Measurements from ENCODE around the gene UBP1.
"Not testable (repeated sequence)": the region's sequence is repeated elsewhere in the genome, so short reads cannot be mapped to it uniquely, and the experiment has no call there.

The UBP1 gene

DNA sequence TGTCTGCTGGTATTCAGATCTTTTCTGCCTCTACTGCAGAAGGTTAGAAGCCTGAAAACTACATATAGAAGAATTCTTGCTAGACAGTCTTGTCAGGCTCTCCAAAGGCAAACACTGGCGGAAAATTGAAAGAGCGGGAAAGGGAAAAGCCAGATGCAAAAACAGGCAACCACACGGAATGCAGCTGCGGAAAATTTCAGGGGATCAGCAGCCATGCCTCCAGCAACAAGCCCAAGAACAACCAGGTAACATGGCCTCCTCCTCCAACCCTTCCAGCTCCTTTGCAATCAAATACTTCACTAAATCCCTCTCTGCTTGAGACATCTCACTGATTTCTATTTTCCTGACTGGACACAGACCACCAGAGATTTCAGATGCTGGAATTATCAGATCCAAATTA, 9.6 kb downstream of the UBP1 start:
- no peak for DNase-seq

DNA sequence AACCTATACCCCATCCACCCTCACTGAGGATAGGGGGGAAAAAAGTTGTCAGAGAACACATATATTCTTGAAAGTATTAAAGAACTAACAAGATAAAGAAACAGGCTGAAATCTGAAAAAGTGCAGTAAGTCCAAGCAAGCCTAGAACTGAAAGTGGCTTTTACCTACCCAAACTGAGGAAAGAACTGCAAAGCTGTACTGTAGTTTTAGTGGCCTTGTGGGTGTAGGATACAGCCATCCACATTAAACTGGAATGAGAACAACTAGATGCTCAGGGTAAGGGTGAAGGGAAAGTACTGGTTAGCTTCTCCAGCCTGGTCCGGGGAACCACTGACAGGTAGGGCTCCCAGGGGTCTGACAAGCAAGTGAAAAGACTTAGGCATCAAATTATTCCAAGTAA, 10.1 kb downstream of the UBP1 start:
- DNase-seq: no peak

DNA sequence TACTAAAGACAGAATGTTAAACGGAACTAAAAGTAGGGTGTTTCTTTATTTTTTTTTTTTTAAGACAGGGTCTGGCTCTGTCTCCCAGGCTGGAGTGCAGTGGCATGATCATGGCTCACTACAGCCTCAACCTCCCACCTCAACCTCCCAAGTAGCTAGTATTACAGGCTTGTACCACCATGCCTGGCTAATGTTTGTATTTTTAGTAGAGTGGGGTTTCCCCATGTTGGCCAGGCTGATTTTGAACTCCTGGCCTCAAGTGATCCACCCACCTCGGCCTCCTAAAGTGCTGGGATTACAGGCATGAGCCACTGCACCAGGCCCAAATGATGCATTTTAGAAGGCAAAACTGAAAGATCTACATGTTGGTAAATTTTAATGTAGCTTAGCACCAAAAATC, 10.9 kb downstream of the UBP1 start:
- not testable (repeated sequence) for DNase-seq

DNA sequence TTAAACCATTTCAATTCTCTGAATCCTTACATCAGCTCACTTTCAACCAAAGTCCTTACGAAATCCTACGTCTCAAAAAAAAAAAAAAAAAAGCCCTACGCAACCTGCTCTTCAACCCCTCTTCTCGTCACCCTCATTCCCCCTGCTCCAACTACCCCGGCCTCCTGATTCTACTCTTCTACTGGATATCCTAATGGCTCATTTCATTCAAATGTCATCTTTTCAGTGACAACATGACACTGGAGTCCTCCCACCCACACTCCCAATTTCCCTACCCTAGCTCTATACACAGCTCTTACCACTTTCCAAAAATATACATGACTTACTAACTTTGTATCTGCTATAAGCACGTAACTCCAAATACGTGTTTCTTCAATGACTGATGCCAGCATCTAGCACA, 11.5 kb downstream of the UBP1 start:
- no peak for DNase-seq

DNA sequence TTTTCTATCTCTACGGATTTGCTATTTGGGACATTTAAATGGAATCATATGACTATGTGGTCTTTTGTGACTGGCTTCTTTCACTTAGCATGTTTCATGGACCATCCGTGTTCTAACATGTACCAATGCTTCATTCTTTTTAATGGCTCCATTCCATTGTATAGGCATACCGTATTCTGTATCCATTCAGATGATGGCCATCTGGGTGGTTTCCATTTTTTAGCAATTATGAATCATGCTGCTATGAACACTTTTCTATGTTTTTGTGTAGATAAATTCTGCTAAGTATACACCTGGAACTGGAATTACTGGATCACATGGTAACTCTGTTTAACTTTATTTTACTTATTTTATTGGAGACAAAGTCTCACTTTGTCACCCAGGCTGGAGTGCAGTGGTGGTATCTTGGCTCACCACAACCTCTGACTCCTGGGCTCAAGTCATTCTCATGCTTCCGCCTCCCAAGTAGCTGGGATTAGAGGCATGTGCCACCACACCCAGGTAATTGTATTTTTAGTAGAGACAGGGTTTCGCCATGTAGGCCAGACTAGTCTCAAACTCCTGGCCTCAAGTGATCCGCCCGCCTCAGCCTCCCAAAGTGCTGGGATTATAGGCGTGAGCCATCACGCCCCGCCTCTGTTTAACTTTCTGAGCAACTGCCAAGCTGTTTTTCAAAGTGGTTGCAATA, 13.4 kb downstream of the UBP1 start:
- DNase-seq: no peak

DNA sequence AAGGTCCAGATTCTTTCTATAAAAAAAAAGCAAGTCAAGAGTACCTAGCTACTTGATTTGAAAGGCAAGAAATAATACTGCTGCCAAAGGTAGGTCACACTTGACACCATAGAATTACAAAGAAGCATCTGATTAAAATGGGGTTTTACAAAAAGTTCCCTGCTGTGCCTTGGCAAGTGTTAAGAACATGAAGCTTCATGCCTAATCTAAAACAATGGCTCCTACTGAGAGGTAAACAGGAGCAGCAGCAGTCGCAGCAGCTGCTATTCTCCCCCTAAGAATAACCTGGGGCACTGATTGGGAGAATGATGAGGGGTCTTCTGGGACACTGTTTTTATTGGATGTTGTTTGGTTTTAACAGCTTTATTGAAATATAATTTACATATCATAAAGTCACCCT, 14.1 kb downstream of the UBP1 start:
- no peak for DNase-seq

DNA sequence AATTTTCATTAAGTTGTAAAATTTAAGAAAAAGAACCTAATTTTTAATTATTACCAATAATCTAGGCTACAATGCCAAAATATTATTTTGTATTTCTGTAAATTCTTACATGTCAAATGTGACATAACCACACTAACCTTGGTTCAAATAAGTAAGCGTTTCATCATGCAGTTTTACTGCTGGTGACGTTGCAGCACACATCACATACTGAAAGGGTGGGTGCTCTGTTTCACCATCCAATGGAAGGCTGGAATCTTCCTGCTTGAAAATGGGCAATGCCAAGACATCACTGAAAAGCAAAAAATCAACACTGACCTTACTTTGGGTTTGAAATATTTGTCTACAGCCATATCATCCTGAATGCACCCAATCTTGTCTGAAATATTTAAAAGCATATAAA, 14.8 kb downstream of the UBP1 start:
- no peak for DNase-seq

DNA sequence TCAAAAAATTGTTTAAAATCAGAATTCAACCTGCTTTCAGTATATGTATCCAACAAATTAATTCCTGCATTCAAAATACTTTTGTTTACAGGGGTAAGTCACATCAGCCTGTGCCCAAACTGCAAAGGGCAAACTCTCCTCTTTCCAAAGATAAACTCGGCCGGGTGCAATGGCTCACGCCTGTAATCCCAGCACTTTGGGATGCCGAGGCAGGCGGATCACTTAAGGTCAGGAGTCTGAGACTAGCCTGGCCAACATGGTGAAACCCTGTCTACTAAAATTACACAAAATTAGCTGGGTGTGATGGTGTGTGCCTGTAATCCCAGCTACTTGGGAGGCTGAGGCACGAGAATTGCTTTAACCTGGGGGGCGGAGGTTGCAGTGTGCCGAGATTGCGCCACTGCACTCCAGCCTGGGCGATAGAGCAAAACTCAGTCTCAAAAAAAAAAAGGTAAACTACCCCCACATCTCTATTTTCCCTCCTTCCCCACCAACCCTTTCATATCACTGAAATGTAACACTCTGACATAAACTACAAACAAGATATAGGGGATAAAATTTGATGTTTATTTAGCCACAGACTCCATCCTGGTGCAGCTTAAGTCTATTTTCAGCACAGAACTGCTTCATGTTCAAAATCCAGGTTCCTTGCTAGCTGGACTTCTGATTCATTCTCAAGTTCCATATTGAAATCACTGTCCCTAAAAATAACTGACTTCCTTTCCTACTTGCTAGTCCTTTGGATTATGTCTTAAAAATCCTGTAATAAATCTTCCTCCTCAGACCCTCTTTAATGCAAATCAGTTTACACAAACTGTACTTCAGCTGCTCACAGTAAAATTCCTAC, 15.4 kb downstream of the UBP1 start:
- DNase-seq: no peak

DNA sequence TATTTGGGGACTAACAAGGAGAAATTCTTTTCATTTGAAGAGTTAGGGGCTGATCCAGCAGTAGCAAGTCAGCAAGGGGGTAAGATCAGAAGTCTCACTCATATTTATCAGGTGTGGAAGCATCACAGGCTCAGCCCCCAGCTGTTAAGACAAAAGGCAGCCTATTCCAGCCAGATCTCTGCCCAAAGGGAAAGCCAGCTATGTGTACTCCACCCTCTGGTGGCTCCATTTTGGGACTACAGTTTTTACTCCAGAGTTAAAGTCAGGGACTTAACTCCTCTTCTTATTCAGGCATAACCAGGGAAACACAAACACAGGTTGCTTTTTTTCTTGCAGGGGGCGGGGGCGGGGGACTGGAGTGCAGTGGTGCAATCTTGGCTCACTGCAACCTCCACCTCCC, 19.2 kb downstream of the UBP1 start:
- DNase-seq: no peak

DNA sequence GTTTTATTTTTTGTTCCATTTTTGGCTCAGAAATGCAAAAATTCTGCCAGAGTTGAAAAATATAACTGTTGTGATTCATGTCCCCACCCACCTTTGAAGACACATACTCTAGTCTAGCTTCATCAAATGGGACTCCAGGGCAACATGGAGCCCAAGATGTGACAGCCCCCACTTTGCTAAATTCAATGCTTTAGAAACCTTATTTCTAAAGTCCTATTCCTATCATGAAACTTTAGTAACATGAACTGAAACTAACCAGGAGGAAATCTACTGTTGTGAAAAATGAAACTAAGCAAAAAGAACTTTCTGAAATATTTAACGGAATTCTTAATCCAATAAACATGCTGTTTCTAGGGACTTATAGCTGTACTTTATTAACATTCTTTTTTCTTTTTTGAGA, 20.3 kb downstream of the UBP1 start:
- DNase-seq: no peak

DNA sequence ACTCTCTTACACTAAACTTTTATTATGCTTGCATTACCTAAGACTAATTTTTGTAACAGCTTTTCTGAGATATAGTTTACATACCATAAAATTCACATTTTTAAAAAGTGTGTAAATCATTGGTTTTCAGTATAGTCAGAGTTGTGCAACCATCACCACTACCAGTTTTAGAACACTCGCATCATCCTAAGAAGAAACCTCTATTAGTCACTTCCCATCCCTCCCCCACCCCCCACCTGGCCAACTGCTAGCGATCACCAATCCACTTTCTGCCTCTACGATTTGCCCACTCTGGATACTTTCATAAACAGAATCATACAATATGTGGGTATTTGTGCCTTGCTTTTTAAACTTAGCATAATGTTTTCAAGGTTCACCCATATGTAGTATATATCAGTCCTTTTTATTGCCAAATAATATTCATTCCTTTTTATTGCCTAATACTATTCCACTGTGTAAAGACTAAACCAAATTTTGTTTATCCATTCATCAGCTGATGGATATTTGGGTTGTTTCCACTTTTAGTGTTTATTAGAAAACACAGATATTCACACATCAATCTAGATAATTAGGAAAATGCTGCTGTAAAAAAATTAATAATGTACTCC, 23.0 kb downstream of the UBP1 start:
- peak in 1 of 2 donors; percentile 30 for DNase-seq

DNA sequence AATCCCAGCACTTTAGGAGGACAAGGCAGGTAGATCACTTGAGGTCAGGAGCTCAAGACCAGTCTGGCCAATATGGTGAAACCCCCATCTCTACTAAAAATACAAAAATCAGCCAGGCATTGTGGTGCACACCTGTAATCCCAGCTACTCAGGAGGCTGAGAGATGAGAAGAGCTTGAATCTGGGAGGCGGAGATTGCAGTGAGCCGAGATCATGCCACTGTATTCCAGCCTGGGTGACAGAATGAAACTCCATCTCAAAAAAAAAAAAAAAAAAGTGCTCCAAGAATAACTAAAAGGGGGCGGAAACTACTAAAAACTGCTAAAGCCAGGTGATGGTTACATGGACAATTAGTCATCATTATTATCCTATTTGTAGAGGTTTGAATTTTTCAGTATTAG, 29.4 kb downstream of the UBP1 start:
- not testable (repeated sequence) for DNase-seq

DNA sequence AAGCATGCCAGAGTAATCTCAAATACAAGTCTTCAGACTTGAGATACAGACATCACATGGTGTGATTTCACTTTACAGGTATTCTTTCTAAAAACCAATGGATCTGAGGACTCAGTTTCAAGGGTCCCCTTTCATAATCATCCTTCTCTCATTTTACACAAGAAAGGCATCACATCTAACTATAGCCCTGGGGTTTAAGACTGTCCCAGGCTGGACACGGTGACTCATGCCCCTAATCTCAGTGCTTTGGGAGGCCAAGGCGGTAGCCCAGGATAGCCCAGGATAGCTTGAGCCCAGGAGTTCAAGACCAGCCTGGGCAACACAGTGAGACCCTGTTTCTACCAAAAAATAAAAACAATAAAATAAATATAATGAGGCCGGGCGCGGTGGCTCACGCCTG, 36.4 kb downstream of the UBP1 start:
- DNase-seq: no peak

DNA sequence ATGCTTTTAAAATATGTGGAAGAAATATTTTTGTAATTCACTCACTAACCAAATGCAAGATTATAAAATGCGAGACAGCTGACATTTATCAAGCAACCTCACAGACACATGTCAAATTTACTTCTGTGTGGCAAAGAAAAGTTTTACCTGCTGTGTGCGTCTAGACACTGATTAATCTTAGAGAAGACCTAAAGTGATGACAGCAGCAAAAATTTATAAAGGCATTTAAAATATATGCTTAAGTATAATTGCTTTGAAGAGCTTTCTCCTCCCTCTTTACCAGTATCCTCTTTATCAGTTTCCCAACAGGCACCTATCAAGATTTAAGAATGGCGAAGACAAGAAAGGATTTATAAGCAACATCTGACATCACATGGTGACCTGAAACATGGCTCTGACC, 37.3 kb downstream of the UBP1 start:
- no peak for DNase-seq

DNA sequence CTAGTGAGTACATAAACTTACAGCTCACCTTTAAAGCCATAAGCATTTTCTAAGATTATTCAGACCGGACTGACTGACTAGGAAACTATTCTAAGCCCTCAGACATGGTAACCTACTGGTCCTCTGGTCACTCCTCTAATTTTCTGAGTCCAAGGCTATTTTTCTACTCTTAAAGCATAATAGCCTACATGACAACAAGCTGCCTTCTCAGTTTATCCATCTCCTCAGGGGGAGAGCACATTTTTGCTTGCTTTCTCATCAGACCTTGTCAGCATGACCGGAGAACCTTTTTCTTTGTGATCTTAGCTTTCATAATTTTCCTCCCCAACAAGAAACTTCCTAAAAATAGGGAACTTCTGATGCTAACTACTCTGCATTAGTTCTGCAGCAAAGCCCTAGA, 38.4 kb downstream of the UBP1 start:
- DNase-seq: no peak

DNA sequence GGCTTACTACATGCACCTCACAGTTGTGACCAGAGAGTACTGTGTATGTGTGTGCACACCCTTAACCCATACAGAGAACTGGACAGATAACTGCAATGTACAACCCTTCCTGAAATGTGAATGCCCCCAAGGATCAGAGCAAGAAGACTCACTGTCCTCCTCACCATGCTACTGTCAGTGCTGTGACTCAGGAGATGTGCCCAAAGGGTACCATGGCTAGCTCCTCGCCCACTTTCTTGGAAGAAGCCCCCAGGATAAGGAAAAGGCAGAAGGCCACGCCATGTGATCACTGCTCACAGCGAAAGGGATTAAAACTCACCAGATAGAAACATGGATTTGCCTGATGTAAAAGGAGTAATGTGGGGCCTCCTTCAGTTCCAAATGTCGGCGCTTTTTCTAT, 41.8 kb downstream of the UBP1 start:
- no peak for DNase-seq

DNA sequence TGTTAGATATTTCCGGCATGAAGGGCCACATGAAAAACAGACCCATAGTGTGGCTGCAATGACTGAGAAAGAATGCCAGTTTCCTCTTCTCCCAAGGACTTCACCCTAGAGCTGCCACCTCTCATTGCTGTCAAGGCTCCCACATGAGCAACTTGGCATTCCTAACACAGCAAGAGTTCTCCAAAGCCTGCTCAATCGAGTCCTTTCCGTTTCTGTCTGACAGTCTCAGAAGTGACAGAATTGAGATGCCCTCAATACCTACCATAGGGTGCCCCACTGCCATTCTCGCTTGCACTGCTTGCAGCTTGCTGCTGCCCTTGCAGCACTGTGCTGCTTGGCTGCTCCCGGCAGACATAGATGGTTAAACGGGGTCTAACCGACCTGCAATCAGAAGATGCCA, 44.3 kb downstream of the UBP1 start:
- no peak for DNase-seq

DNA sequence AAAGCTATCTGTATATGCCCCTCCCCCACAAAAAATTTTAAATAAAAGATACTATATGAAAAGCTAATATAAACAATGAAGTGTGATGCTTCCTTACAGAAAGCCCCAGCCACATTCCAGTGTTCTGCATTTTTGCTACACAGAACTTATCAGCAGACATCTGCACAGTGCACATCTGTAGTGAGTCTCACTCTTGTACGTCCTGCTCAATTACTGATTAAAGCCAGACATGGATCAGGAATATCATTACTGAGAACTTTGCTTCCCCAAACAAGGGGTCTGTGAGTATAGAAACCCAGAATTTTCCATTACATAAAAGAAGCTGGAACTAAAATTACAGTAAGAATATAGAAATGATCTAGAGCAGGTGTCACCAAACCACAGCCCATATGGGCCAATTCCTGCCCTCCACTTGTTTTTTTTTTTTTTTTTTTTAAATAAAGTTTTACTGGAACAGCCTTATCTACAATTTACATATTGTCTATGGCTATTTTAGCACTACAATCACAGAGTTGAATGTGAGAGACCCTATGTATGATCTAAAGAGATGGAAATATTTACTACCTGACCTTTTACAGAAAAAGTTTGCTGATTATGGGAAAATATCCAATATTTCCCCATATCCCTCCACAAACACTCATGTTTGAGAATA, 45.7 kb downstream of the UBP1 start:
- no peak for DNase-seq

DNA sequence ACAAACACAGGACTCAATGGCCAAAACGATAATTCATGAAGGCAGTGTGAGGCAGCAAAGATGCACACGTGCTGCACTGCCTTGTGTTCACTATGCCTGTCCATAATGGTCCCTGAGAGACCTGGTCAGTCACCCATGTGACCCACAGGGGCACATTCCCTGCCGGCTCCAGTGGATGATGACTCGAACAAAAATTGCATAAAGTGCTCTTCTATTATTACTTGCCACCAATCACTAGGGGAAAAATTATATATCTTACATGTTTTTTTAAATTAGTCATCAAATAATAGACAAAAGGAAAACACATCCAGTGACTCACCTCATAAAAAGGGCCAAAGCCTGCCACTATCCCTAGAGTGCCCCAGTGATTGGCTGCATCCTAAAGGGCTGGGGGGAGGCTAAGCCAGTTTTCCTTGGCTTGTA, 47.5 kb downstream of the UBP1 start:
- no peak for DNase-seq

DNA sequence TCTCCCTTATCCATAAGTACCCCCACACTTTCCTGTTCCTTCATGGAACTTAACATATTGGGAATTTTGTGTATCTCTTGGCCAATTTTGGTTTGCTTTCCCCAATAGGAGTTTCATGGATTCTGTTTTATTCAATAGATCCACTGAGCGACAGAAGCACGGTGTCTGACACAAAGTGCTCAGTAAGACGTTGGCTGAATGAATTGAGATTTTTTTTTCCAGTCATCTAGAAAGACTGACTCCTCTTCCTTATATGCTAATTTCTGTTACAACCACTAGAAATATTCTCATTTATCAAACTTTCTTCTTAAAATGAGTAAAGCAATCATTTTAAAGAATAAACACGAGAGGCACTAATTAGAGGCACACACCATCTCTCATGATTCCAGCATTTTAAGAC, 48.1 kb downstream of the UBP1 start:
- DNase-seq: no peak

DNA sequence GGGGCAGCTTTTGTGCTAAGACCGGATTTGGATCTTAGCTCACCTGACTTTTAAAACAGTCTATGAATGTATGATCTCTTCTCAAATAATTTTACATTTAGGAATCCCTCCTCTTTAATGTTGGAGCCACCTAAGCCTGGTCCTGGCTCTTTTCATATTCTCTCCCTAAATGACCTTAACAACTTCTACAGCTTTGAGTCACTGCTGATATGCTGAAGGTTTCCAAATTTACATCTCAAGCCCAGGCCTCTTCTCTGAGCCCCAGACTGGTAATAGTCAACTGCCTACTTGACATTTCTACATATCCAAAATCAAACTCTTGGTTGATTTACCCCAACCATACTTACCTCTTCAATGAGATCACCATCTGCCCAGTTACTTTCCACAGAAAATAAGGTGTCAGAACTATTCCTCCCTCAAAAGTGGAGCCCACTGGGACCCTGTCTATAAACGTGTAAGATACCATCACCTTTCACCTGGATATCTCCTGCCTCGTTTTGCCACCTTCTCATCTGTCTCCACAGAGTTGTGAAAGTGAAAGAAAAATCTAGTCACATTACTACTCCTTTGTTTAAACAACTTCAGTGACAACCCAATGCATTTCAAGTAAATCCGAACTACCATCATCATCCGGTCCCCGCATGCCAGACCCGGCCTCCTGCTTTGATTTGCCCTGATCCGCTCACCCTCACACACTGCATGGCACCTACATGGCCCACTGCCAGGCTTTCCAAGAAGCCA, 48.8 kb downstream of the UBP1 start:
- no peak for DNase-seq

DNA sequence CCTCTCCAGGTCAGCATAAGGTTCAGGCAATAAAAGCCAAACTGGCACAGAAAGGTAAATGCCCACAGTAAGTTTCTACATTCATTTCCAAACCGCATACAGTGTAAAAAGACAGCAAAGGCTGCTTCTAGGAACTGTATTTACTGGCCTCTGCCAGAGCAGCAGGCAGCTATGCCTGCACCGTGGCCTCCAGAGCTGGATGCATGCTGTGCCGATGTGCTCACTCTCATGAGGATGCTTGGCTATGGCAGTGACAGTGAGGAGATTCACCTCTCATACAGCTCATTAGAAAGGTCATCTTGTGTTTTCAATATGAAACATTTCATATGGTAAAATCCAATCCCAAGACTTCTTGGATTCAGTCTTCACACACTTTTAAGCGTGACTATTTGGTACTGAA, 50.3 kb downstream of the UBP1 start:
- DNase-seq: no peak
